WTC11 (cell line): ENCODE measurements around the gene GNG2.

Experiments used
- CBFB ChIP-seq: sonication (generic); formaldehyde crosslinking; IDR thresholded peaks from 2 replicates; pipeline ENCODE4 v1.8.1; 2022; ENCODE audit warnings: mild to moderate bottlenecking, low read depth, missing genetic modification reagents
- ELF4 ChIP-seq: sonication (generic); formaldehyde crosslinking; IDR thresholded peaks from 2 replicates; pipeline ENCODE4 v1.8.1; 2022; ENCODE audit warnings: low read depth, mild to moderate bottlenecking, moderate library complexity, missing genetic modification reagents
- ESRRA ChIP-seq: sonication (generic); formaldehyde crosslinking; IDR thresholded peaks from 2 replicates; pipeline ENCODE4 v1.8.1; 2022; ENCODE audit warnings: mild to moderate bottlenecking, missing genetic modification reagents, borderline replicate concordance
- IRF2 ChIP-seq: sonication (generic); formaldehyde crosslinking; IDR thresholded peaks from 2 replicates; pipeline ENCODE4 v1.8.0; 2022; ENCODE audit warnings: low read depth, missing genetic modification reagents, borderline replicate concordance
- RELA ChIP-seq: sonication (generic); formaldehyde crosslinking; IDR thresholded peaks from 2 replicates; pipeline ENCODE4 v1.8.1; 2022; ENCODE audit warnings: missing genetic modification reagents, mild to moderate bottlenecking, borderline replicate concordance
- TF ChIP-seq, protein P1 (sequence below): sonication (generic); formaldehyde crosslinking; IDR thresholded peaks from 2 replicates; pipeline ENCODE4 v1.8.1; 2023; ENCODE audit warnings: mild to moderate bottlenecking, missing genetic modification reagents
- TF ChIP-seq, protein P2 (sequence below): sonication (generic); formaldehyde crosslinking; IDR thresholded peaks from 2 replicates; pipeline ENCODE4 v1.8.0; 2022; ENCODE audit warnings: mild to moderate bottlenecking, missing genetic modification reagents
- TF ChIP-seq, protein P3 (sequence below): fragments of 200-600 bp; IDR thresholded peaks from 2 replicates; pipeline ENCODE4 v1.8.0; 2022; ENCODE audit warnings: antibody characterized with exemption
- TF ChIP-seq, protein P4 (sequence below): sonication (generic); formaldehyde crosslinking; IDR thresholded peaks from 2 replicates; pipeline ENCODE4 v1.8.0; 2022; ENCODE audit warnings: mild to moderate bottlenecking, missing genetic modification reagents
- TF ChIP-seq, protein P5 (sequence below): sonication (generic); formaldehyde crosslinking; IDR thresholded peaks from 2 replicates; pipeline ENCODE4 v1.8.1; 2023; ENCODE audit warnings: mild to moderate bottlenecking, moderate library complexity, missing genetic modification reagents

DNA sequence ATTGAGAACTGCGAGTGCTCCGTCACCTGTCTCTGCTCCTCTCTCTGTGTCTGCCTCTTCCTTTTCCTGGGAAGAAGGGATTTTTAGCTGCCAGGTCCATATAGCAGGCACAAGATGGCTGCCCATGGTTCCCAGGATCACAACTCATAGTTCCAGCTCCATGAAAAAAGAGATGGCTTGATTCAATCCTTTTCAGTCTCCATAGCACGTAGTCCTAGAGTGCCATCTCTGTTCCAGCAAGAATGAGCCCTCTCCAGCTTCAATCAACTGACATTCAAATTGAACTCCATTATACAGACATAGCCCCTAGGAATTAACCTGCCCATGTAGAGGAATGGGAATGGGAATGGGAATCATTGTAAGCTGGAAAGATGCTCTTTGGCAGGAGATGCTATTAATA lies 94.2 kb downstream of the GNG2 start:
- TF ChIP-seq, protein P1, sequence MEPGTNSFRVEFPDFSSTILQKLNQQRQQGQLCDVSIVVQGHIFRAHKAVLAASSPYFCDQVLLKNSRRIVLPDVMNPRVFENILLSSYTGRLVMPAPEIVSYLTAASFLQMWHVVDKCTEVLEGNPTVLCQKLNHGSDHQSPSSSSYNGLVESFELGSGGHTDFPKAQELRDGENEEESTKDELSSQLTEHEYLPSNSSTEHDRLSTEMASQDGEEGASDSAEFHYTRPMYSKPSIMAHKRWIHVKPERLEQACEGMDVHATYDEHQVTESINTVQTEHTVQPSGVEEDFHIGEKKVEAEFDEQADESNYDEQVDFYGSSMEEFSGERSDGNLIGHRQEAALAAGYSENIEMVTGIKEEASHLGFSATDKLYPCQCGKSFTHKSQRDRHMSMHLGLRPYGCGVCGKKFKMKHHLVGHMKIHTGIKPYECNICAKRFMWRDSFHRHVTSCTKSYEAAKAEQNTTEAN, result no peak
- TF ChIP-seq, protein P2, sequence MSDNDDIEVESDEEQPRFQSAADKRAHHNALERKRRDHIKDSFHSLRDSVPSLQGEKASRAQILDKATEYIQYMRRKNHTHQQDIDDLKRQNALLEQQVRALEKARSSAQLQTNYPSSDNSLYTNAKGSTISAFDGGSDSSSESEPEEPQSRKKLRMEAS (CRISPR knock-in tag), result no peak
- TF ChIP-seq, protein P3, sequence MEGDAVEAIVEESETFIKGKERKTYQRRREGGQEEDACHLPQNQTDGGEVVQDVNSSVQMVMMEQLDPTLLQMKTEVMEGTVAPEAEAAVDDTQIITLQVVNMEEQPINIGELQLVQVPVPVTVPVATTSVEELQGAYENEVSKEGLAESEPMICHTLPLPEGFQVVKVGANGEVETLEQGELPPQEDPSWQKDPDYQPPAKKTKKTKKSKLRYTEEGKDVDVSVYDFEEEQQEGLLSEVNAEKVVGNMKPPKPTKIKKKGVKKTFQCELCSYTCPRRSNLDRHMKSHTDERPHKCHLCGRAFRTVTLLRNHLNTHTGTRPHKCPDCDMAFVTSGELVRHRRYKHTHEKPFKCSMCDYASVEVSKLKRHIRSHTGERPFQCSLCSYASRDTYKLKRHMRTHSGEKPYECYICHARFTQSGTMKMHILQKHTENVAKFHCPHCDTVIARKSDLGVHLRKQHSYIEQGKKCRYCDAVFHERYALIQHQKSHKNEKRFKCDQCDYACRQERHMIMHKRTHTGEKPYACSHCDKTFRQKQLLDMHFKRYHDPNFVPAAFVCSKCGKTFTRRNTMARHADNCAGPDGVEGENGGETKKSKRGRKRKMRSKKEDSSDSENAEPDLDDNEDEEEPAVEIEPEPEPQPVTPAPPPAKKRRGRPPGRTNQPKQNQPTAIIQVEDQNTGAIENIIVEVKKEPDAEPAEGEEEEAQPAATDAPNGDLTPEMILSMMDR, result no peak
- TF ChIP-seq, protein P4, sequence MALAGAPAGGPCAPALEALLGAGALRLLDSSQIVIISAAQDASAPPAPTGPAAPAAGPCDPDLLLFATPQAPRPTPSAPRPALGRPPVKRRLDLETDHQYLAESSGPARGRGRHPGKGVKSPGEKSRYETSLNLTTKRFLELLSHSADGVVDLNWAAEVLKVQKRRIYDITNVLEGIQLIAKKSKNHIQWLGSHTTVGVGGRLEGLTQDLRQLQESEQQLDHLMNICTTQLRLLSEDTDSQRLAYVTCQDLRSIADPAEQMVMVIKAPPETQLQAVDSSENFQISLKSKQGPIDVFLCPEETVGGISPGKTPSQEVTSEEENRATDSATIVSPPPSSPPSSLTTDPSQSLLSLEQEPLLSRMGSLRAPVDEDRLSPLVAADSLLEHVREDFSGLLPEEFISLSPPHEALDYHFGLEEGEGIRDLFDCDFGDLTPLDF (CRISPR knock-in tag), result no peak
- no peak for TF ChIP-seq IRF2
- no peak for TF ChIP-seq RELA (CRISPR knock-in tag)
- TF ChIP-seq, protein P5, sequence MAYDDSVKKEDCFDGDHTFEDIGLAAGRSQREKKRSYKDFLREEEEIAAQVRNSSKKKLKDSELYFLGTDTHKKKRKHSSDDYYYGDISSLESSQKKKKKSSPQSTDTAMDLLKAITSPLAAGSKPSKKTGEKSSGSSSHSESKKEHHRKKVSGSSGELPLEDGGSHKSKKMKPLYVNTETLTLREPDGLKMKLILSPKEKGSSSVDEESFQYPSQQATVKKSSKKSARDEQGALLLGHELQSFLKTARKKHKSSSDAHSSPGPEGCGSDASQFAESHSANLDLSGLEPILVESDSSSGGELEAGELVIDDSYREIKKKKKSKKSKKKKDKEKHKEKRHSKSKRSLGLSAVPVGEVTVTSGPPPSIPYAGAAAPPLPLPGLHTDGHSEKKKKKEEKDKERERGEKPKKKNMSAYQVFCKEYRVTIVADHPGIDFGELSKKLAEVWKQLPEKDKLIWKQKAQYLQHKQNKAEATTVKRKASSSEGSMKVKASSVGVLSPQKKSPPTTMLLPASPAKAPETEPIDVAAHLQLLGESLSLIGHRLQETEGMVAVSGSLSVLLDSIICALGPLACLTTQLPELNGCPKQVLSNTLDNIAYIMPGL (CRISPR knock-in tag), result no peak
- no peak for TF ChIP-seq ELF4 (CRISPR knock-in tag)
- TF ChIP-seq ESRRA (CRISPR knock-in tag), result no peak
- no peak for TF ChIP-seq CBFB (CRISPR knock-in tag)
